ENCODE data around the gene RANBP1.

Gene RANBP1

GRCh38 chr22:20176421-20177085 is 60.6 kb downstream of the RANBP1 start:
- no peak overlapping the region for H3K4me3 ChIP-seq (ENCODE audit: low read length)
- no peak for TF ChIP-seq CTCF (IDR thresholded peaks at IDR 0.05; ENCODE audit: insufficient read depth, low read depth, low read length, missing control alignments)

More at GRCh38 chr22:20176421-20177085, 60.6 kb downstream of the RANBP1 start:
- no peak for DNase-seq (ENCODE audit: low read depth)
